HG03196 (cell line): ENCODE results near the gene ASCL2.

ENCODE experiments used
- ATAC-seq: cut with Tn5 transposase; IDR thresholded peaks from one replicate; pipeline ENCODE4 v1.9.1; 2021; ENCODE audit not compliant: unreplicated experiment

ASCL2 gene

GRCh38 chr11:2309251-2310072, 39.1 kb upstream of the ASCL2 start:
- no peak for ATAC-seq

DNA sequence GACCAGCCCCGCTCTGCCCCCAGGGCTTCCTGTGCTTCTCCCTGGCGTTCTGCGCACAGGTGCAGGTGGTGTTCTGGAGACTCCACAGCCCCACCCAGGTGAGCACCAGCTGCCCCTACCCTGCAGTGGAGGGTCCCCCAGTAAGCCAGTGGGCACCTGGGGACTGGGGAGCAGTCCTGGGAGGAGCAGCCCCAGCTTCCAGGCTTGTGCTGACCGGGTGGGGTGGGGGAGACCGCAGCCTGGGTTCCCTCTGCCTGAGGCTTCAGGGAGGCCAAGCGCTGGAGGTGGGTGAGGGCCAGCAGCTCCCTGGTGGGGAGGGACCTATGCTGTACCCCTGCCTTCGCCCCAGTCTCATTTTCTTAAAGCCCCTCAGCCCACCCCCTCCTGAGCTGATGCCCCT, 38.3 kb upstream of the ASCL2 start:
- no peak for ATAC-seq

DNA sequence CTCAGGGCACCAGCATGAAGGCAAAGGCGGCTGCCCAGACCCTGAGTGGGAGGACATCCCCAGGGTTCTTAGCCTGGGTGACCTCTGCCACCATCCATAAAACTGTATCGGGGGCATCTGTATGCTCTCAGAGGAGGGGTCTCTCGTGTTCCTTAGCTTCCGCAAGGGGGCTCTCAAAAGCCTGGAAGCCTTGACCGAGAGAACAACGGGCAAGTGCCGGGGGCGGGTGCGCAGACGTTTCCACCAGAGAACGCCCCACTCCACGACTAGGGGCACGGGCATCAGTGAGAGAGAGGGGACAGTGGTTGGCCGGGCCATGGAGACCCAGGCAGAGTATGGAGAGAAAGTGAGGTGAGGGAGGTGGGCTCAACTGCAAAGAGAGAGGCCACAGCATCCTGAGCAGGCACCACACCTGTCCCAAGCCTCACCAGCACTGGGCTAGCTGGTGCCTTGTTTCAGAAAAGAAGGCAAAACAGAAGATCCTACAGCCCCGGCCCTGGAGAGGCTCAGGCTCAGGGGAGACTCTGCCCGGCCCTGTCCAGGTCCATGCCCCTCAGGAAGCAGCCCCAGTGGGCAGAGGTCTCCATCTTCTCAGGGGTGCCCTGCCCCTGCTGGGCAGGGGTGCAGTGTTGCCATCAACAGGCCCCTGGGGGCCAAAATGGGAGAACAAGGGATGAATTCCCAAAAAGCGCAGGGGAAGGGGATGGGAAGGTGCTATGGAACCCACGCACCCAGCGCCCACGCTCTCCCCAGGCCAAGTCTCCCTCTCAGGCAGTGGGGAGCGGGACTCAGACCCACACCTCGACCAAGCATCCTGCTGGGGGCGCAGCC, 37.3 kb upstream of the ASCL2 start:
- ATAC-seq = no peak

DNA sequence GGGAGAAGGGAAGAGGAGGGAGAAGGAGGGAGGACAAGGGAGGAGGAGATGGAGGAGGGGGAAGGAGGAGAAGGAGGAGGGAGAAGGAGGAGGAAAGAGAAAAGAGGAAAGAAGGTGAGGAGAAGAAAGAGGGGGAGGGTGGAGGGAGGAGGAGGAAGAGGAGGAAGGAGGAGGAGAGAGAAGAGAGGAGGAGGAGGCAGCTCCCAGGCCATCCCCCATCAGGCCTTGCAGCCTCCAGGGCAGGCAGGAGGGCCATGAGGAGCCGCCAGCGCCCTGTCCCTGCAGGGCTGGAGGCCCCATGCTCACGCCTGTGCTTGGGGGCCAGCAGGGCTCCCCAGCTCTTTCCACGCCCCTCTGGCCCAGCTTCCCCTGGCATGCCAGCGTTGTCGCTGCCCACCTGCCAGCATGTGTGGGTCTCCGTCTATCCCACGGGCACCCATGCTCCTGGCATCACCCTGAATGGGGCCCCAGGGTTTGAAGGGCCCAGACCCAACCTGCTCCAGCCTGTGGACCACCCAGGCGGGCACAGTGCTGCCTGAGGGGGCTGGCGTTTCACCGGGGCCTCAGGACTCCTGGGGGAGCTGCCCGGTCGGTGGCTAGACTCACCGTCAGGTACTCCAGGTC, 36.6 kb upstream of the ASCL2 start:
- ATAC-seq = no peak

- ATAC-seq = no peak
Measured at GRCh38 chr11:2306452-2306823, 36.0 kb upstream of the ASCL2 start.

DNA sequence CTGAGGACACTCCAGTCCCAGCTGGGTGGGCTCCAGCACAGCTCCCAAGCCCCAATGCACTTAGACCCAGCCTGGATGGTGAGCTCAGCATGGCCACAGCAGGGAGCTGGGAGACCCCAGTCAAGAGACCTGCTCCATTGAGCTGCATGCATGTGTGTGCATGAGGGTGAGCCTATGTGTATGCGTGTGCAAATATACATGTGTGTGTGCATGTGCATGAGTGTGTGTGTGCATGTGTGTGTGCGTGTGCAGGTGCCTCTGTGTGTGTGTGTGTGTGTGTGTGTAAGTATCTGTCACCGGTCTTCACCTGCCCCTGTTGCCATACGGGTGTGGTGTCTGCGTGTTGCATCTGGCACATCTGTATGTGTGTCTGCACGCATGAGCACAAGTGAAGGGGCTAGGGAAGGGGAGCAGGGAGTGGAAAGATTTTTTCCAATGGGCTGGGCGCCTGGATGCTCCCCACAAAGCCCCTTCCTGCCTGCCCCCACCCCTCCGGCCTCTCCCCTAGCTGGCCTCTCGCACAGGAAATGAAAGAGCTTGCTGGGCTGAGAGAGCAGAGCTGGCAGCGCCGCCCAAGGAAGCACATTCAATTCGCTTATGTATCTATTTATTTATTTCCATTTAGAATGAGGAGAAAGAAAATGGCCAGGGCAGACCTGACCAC, 35.5 kb upstream of the ASCL2 start:
- no peak for ATAC-seq

DNA sequence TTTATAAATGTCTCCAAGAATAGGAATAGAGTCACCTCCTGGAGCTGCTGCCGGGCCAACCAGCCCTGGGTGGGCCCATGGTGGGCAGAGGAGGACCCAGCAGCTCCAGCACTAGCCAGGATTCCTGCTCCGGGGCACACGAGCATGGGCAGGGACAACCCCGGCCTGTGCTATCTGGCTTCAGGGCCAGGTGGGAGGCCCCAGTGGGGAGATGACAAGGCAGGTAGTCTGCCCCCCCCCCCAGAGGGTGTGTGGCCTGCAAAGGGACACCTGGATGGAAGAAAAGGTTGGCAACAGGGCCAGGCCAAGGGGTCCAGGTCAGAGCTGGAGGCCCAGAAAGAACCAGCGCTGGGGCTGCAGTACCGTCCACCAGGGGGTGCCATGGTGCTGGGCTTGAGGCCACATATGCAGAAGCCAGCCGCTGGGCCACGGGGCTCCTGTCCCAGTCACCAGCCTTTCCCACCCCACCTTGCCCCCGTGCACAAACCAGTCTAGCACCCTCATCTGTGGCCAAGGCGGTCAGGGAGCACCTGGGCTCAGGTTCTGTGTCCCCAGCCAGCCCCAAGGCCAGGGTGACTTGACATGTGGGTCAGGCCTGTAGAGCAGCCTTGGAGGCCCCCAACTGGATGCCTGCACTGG, 34.9 kb upstream of the ASCL2 start:
- ATAC-seq = no peak

DNA sequence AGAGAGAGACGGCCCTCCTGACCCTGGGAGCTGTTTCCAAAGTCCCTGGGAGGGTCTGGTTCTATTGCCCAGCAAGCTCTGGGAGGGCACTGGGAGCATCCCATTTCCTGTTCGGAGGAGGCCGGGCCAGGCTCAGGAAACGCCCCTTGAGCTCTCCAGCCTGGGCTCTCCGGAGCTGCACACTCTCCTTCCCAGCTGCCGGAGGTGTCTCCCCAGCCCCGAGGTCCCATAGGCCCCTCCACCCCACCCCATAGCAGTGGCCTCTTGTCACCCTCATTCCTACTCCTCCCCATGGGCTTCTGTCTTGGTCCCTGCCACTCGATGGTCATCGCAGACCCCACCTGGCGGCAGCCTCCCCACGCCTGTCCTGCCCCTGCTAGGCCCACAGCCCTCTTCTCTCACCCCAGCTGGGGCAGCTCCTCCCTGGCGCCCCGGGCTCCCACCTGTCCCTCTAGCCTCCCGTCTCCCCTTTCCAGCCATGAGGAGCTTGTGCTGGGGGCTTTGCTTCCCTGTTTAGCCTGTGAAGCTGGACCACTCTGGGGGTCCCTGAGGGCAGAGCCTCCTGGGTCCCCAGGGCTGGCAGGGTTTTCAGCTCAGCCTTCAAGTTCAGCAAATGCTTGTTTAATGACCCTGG, 34.2 kb upstream of the ASCL2 start:
- no peak for ATAC-seq

- no peak for ATAC-seq
Measured at GRCh38 chr11:2303627-2304505, 33.5 kb upstream of the ASCL2 start.

GRCh38 chr11:2302896-2303626, 32.7 kb upstream of the ASCL2 start:
- ATAC-seq = no peak

- no peak for ATAC-seq
Measured at GRCh38 chr11:2302306-2302895, 32.0 kb upstream of the ASCL2 start.

- ATAC-seq = peak; percentile 59
Measured at GRCh38 chr11:2301631-2302305, 31.4 kb upstream of the ASCL2 start, which contains the start of the genes C11orf21 and TSPAN32. C11orf21 (minus strand) TSS chr11:2301918; CDS start chr11:2301808, 110 bp downstream. TSPAN32 (plus strand) TSS chr11:2302013; CDS start chr11:2302150, 137 bp downstream.

GRCh38 chr11:2300936-2301630, 30.7 kb upstream of the ASCL2 start:
- no peak for ATAC-seq

GRCh38 chr11:2300290-2300935, 30.0 kb upstream of the ASCL2 start:
- ATAC-seq = no peak

- no peak for ATAC-seq
Measured at GRCh38 chr11:2299773-2300172, 29.4 kb upstream of the ASCL2 start.
